Stimulated activated CD8-positive, alpha-beta memory T cell treated with anti-CD3 and anti-CD28 coated beads, Interleukin-12 subunit alpha, Interleukin-12 subunit beta, amount 100 ng/mL, for 1 hour (primary cell): Measurements from ENCODE around the gene SLC38A7.
"Not testable (repeated sequence)": the region's sequence is repeated elsewhere in the genome, so short reads cannot be mapped to it uniquely, and the experiment has no call there.

Source experiments
- DNase-seq: peaks from one replicate; pipeline ENCODE4 v3.0.0-alpha.2; 2020; ENCODE audit warnings: low read depth

SLC38A7 gene

GRCh38 chr16:58678269-58678668, 6.3 kb downstream of the SLC38A7 start:
- DNase-seq = no peak

- DNase-seq = no peak
Observed at GRCh38 chr16:58670946-58671583, 13.5 kb downstream of the SLC38A7 start.

- no peak for DNase-seq
Observed at GRCh38 chr16:58670177-58670576, 14.4 kb downstream of the SLC38A7 start.

GRCh38 chr16:58665200-58665599, 19.4 kb downstream of the SLC38A7 start:
- DNase-seq = no peak

GRCh38 chr16:58661199-58661830, 23.3 kb downstream of the SLC38A7 start:
- no peak for DNase-seq

- not testable (repeated sequence) for DNase-seq
Observed at GRCh38 chr16:58659911-58660310, 24.7 kb downstream of the SLC38A7 start.

GRCh38 chr16:58658796-58659211, 25.8 kb downstream of the SLC38A7 start:
- no peak for DNase-seq

GRCh38 chr16:58656899-58657298, 27.7 kb downstream of the SLC38A7 start:
- no peak for DNase-seq

GRCh38 chr16:58655215-58655596, 29.4 kb downstream of the SLC38A7 start:
- no peak for DNase-seq

GRCh38 chr16:58654560-58655214, 29.9 kb downstream of the SLC38A7 start:
- no peak for DNase-seq

GRCh38 chr16:58652741-58653140, 31.8 kb downstream of the SLC38A7 start:
- no peak for DNase-seq

- DNase-seq = no peak
Observed at GRCh38 chr16:58651965-58652348, 32.6 kb downstream of the SLC38A7 start.

GRCh38 chr16:58649707-58650106, 34.9 kb downstream of the SLC38A7 start:
- no peak for DNase-seq

- DNase-seq = no peak
Observed at GRCh38 chr16:58647107-58647506, 37.5 kb downstream of the SLC38A7 start.

- no peak for DNase-seq
Observed at GRCh38 chr16:58644765-58645487, 39.6 kb downstream of the SLC38A7 start.

GRCh38 chr16:58644108-58644507, 40.5 kb downstream of the SLC38A7 start:
- no peak for DNase-seq

GRCh38 chr16:58640949-58641348, 43.6 kb downstream of the SLC38A7 start:
- DNase-seq = no peak

GRCh38 chr16:58639836-58640235, 44.7 kb downstream of the SLC38A7 start:
- DNase-seq = no peak

- no peak for DNase-seq
Observed at GRCh38 chr16:58639230-58639629, 45.3 kb downstream of the SLC38A7 start.

GRCh38 chr16:58638148-58639036, 46.2 kb downstream of the SLC38A7 start:
- no peak for DNase-seq

GRCh38 chr16:58637021-58637420, 47.5 kb downstream of the SLC38A7 start:
- DNase-seq = not testable (repeated sequence)

- no peak for DNase-seq
Observed at GRCh38 chr16:58636466-58636865, 48.1 kb downstream of the SLC38A7 start.
